Measurements from ENCODE around the gene CTRB1.

CTRB1 gene

GRCh38 chr16:75218256-75219076 is at the start of gene CTRB1:
Gene CTRB1 (plus strand): TSS chr16:75218988. CDS start chr16:75219008, 20 bp downstream.
- DNase-seq: no peak

- DNase-seq: no peak
Observed at GRCh38 chr16:75169899-75170405, 48.8 kb upstream of the CTRB1 start.

GRCh38 chr16:75172578-75172977 is 46.2 kb upstream of the CTRB1 start:
- no peak for DNase-seq

- no peak for DNase-seq
Observed at GRCh38 chr16:75175074-75175473, 43.7 kb upstream of the CTRB1 start.

GRCh38 chr16:75176926-75177325 is 41.9 kb upstream of the CTRB1 start:
- no peak for DNase-seq

GRCh38 chr16:75179208-75179607 is 39.6 kb upstream of the CTRB1 start:
- no peak for DNase-seq

- DNase-seq: no peak
Observed at GRCh38 chr16:75181630-75182029, 37.2 kb upstream of the CTRB1 start.

- DNase-seq: no peak
Observed at GRCh38 chr16:75188832-75189477, 29.8 kb upstream of the CTRB1 start.

- DNase-seq: no peak
Observed at GRCh38 chr16:75189638-75190245, 29.0 kb upstream of the CTRB1 start.

- DNase-seq: no peak
Observed at GRCh38 chr16:75192606-75193264, 26.1 kb upstream of the CTRB1 start.

GRCh38 chr16:75193265-75193650 is 25.5 kb upstream of the CTRB1 start:
- DNase-seq: no peak

- DNase-seq: no peak
Observed at GRCh38 chr16:75193730-75194444, 24.9 kb upstream of the CTRB1 start.

GRCh38 chr16:75195811-75196790 is 22.7 kb upstream of the CTRB1 start:
- DNase-seq: no peak

- DNase-seq: no peak
Observed at GRCh38 chr16:75196836-75197235, 22.0 kb upstream of the CTRB1 start.

GRCh38 chr16:75197522-75198134 is 21.2 kb upstream of the CTRB1 start:
- no peak for DNase-seq

- no peak for DNase-seq
Observed at GRCh38 chr16:75198135-75198600, 20.6 kb upstream of the CTRB1 start.

GRCh38 chr16:75202069-75202590 is 16.7 kb upstream of the CTRB1 start:
- no peak for DNase-seq

- DNase-seq: no peak
Observed at GRCh38 chr16:75203096-75203495, 15.7 kb upstream of the CTRB1 start.

GRCh38 chr16:75203667-75204409 is 14.9 kb upstream of the CTRB1 start:
- no peak for DNase-seq

GRCh38 chr16:75204410-75204758 is 14.4 kb upstream of the CTRB1 start:
- DNase-seq: no peak

Measured in NCI-H526 treated with DMSO at 0.1 percent for 48 hours (cell line).